ENCODE results near the gene ERVK3-1.

GRCh38 chr19:58355215-58355796, 50.1 kb downstream of the ERVK3-1 start:
- TF ChIP-seq POLR2A (IDR thresholded peaks at IDR 0.05; ENCODE audit: low read length) (no peak), GATA1 (IDR thresholded peaks at IDR 0.05; ENCODE audit: low read depth, low read length) (no peak)
